ENCODE measurements around the gene CDKN1A.

GRCh38 chr6:36725581-36725980 is 47.1 kb downstream of the CDKN1A start:
- TF ChIP-seq CTCF (IDR thresholded peaks at IDR 0.05) (no peak), POLR2A (IDR thresholded peaks at IDR 0.05) (no peak)

All from lower leg skin (tissue), 3 donors.